Endothelial cell of umbilical vein (primary cell): ENCODE results near the gene TIAM1. TPM values are rescaled to one million over a fixed set of nuclear protein-coding genes. Genes with fewer than 3 reads are reported as not detected.

Experiments
- BruUV-seq: library from RNA; stranded (reverse); fragments of 400-500 nt; replicated peaks from 2 replicates; lab custom pipeline; 2021; lab: Mats Ljungman, UMichigan
- CTCF ChIA-PET: fragments of 300-600, 350-600 bp; sonication (Branson Sonifier 250); formaldehyde crosslinking; loops from one replicate; lab custom pipeline; 2021; ENCODE audit warnings: antibody characterized with exemption, inconsistent platforms; lab: Charles Lee
- POLR2A ChIA-PET: fragments of 300-600, 350-600 bp; sonication (Branson Sonifier 250); formaldehyde crosslinking; loops from one replicate; lab custom pipeline; 2021; ENCODE audit warnings: antibody characterized with exemption, inconsistent platforms; lab: Charles Lee
- DNase-seq: peaks from one replicate; pipeline ENCODE4 v3.0.0-alpha.2; 2011; ENCODE audit warnings: low read depth, low spot score
- FAIRE-seq: peaks from 2 replicates; lab custom pipeline; 2011; peaks lifted over from hg19 to GRCh38; lab: Jason Lieb, UNC
- H2AFZ ChIP-seq: 2 replicates; pipeline ENCODE4 v1.6.0; 2012; ENCODE audit warnings: low read depth, low read length, control low read depth, inconsistent platforms
- H3K27ac ChIP-seq: 2 replicates; pipeline ENCODE4 v1.5.1; 2011; ENCODE audit warnings: low read depth, mild to moderate bottlenecking, control low read depth, low read length, moderate library complexity; ENCODE audit not compliant: insufficient read depth
- H3K27me3 ChIP-seq, 2 experiments: 2 replicates each; pipeline versions ENCODE4 v1.6.0 to v1.6.1; 2011; ENCODE audit warnings: low read length in 2 of 2, mixed read lengths in 1 of 2; ENCODE audit not compliant: control insufficient read depth in 2 of 2, insufficient read depth in 2 of 2
- H3K36me3 ChIP-seq, 2 experiments: 2 replicates in 1 of 2; 3 replicates in 1 of 2; pipeline ENCODE4 v1.5.1; 2011; ENCODE audit warnings: low read length in 2 of 2, mild to moderate bottlenecking in 1 of 2, moderate library complexity in 1 of 2; ENCODE audit not compliant: control insufficient read depth in 2 of 2, insufficient read depth in 2 of 2; ENCODE audit errors: extremely low read depth in 1 of 2
- H3K4me1 ChIP-seq: 3 replicates; pipeline ENCODE4 v1.5.1; 2011; ENCODE audit warnings: mild to moderate bottlenecking, low read length; ENCODE audit not compliant: control insufficient read depth, insufficient read depth; ENCODE audit errors: extremely low read depth
- H3K4me2 ChIP-seq: 2 replicates; pipeline ENCODE4 v1.6.1; 2011; ENCODE audit warnings: low read length, control low read depth, mixed read lengths; ENCODE audit not compliant: insufficient read depth
- H3K4me3 ChIP-seq, 3 experiments: fragments of 200-600 bp in 1 of 3; sonication (generic), shearing (Covaris generic) in 1 of 3; replicated peaks in 1 of 3; 2 replicates each; pipeline ENCODE4 v1.5.1; 2011 to 2016; ENCODE audit warnings: control low read depth in 3 of 3, low read length in 3 of 3, mild to moderate bottlenecking in 2 of 3, inconsistent platforms in 1 of 3, low read depth in 1 of 3, moderate library complexity in 1 of 3; ENCODE audit not compliant: insufficient read depth in 1 of 3
- H3K79me2 ChIP-seq: 2 replicates; pipeline ENCODE4 v1.6.0; 2012; ENCODE audit warnings: low read length, inconsistent platforms; ENCODE audit not compliant: control insufficient read depth, insufficient read depth
- H3K9ac ChIP-seq: replicated peaks from 2 replicates; pipeline ENCODE3; 2011; ENCODE audit warnings: low read length, control low read depth; ENCODE audit not compliant: insufficient read depth; ENCODE audit errors: extremely low read depth
- H3K9me1 ChIP-seq: replicated peaks from 3 replicates; pipeline ENCODE4 v1.6.0; 2011; ENCODE audit warnings: mild to moderate bottlenecking, low read length; ENCODE audit not compliant: control insufficient read depth, insufficient read depth; ENCODE audit errors: extremely low read depth
- H3K9me3 ChIP-seq: replicated peaks from 2 replicates; pipeline ENCODE4 v1.5.1; 2012; ENCODE audit warnings: low read length, inconsistent platforms; ENCODE audit not compliant: control insufficient read depth, insufficient read depth
- H4K20me1 ChIP-seq: replicated peaks from 2 replicates; pipeline ENCODE3; 2011; ENCODE audit warnings: mild to moderate bottlenecking, low read length; ENCODE audit not compliant: control insufficient read depth, insufficient read depth; ENCODE audit errors: extremely low read depth
- EZH2 ChIP-seq: IDR thresholded peaks from 2 replicates; pipeline ENCODE4 v1.6.1; 2012; ENCODE audit warnings: borderline replicate concordance, low read depth, mild to moderate bottlenecking, moderate library complexity, low read length, inconsistent platforms; ENCODE audit not compliant: severe bottlenecking
- FOS ChIP-seq: IDR thresholded peaks from 2 replicates; pipeline ENCODE4 v1.6.1; 2011; ENCODE audit warnings: mild to moderate bottlenecking, low read length, moderate library complexity, borderline replicate concordance; ENCODE audit not compliant: insufficient read depth
- JUN ChIP-seq: IDR thresholded peaks from 2 replicates; pipeline ENCODE4 v1.6.1; 2011; ENCODE audit warnings: borderline replicate concordance, low read depth; ENCODE audit not compliant: insufficient read length, insufficient read depth
- POLR2A ChIP-seq: IDR thresholded peaks from 2 replicates; pipeline ENCODE4 v1.6.1; 2012; ENCODE audit warnings: low read depth, mild to moderate bottlenecking, control low read depth, low read length
- POLR2AphosphoS5 ChIP-seq: IDR thresholded peaks from 2 replicates; pipeline ENCODE4 v1.6.1; 2012; ENCODE audit warnings: low read depth, mild to moderate bottlenecking, control low read depth, low read length, moderate library complexity; ENCODE audit not compliant: insufficient read depth
- dilution Hi-C: fragments of 300-500 bp; cut with MboI; formaldehyde crosslinking; loops from one replicate; pipeline ENCODE4 v1.15.0; 2019; ENCODE audit warnings: low sequenced_read_pairs; ENCODE audit not compliant: extremely low pct_ligation_motif_present
- intact Hi-C: fragments of 100-400 bp; cut with micrococcal nuclease; formaldehyde crosslinking; loops from one replicate; pipeline ENCODE4 v1.10.0; 2022
- polyA plus RNA-seq, 4 experiments: library from polyadenylated mRNA; depleted of rRNA in 3 of 4; stranded (reverse) in 3 of 4; unstranded in 1 of 4; fragments of >200 nt; gene quantifications; 2 replicates each; pipeline versions ENCODE4 v1.2.1 to v1.2.3, GENCODE V29; 2011 to 2012; ENCODE audit warnings: missing spikeins in 1 of 4
- total RNA-seq: library from RNA; stranded (reverse); gene quantifications from 2 replicates; pipeline ENCODE4 v1.2.3, GENCODE V29; 2021
- TF ChIP-seq, protein P1 (sequence below): IDR thresholded peaks from 2 replicates; pipeline ENCODE4 v1.6.1; 2011; ENCODE audit not compliant: insufficient read depth, insufficient read length
- TF ChIP-seq, protein P2 (sequence below), 2 donors: IDR thresholded peaks; 1 replicate in 1 of 2; 2 replicates in 1 of 2; pipeline ENCODE4 v1.5.1; 2011; ENCODE audit warnings: low read length in 2 of 2, mild to moderate bottlenecking in 2 of 2, moderate library complexity in 2 of 2, control low read depth in 1 of 2, inconsistent platforms in 1 of 2, low read depth in 1 of 2; ENCODE audit not compliant: insufficient read depth in 1 of 2; ENCODE audit errors: extremely low read depth in 1 of 2

The TIAM1 gene
- total and polyA plus RNA-seq, 2 donors (not counting 3 experiments of a cell fraction or from before 2014, with no cell fraction given): 0.21 to 0.86 TPM

DNA sequence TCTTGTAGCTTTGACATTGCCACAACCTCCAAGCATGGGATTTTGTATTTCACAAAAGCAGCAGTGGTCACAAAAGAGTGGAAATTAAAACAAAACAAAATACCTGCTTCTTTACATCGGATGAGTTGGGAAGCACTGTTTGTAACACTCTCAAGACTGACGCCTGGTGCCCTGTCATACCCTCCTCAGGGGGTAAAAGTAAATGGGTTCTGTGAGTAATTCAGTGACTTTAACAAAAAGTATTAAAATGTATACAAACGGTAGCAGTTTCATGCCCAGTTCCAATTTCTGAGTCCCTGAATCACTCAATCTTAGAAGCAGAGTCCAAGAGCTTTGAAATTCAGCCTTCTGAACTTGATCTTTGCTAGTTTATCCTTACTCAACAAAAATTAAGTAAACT lies 152.5 kb downstream of the TIAM1 start:
- BruUV-seq: no TSS peak
- H3K4me3 ChIP-seq: no peak overlapping the region
- H3K79me2 ChIP-seq: no peaks in the 10 kb centered on the region
- no peak overlapping the region for H3K27ac ChIP-seq
- TF ChIP-seq, protein P1, sequence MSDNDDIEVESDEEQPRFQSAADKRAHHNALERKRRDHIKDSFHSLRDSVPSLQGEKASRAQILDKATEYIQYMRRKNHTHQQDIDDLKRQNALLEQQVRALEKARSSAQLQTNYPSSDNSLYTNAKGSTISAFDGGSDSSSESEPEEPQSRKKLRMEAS: no peak
- TF ChIP-seq, protein P2, sequence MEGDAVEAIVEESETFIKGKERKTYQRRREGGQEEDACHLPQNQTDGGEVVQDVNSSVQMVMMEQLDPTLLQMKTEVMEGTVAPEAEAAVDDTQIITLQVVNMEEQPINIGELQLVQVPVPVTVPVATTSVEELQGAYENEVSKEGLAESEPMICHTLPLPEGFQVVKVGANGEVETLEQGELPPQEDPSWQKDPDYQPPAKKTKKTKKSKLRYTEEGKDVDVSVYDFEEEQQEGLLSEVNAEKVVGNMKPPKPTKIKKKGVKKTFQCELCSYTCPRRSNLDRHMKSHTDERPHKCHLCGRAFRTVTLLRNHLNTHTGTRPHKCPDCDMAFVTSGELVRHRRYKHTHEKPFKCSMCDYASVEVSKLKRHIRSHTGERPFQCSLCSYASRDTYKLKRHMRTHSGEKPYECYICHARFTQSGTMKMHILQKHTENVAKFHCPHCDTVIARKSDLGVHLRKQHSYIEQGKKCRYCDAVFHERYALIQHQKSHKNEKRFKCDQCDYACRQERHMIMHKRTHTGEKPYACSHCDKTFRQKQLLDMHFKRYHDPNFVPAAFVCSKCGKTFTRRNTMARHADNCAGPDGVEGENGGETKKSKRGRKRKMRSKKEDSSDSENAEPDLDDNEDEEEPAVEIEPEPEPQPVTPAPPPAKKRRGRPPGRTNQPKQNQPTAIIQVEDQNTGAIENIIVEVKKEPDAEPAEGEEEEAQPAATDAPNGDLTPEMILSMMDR (IDR thresholded peaks at IDR 0.05; ENCODE audit: extremely low read depth in 1 of 2, insufficient read depth in 1 of 2, low read depth in 1 of 2, low read length in 2 of 2): no peak
- TF ChIP-seq POLR2AphosphoS5 (no peak), FOS (no peak), EZH2 (no peak), JUN (no peak), POLR2A (no peak)
- H3K4me1 ChIP-seq: no peaks in the 10 kb centered on the region
- no peak for DNase-seq
- no peak overlapping the region for H2AFZ ChIP-seq
- intact Hi-C loops: no loop called here
- H3K9ac ChIP-seq: no peak overlapping the region
- H3K27me3 ChIP-seq: no peaks in the 10 kb centered on the region
- no peaks in the 10 kb centered on the region for H3K9me1 ChIP-seq
- POLR2A ChIA-PET: interaction anchor here (0.7 kb wide), 1 partner anchor 380 kb away, joined by 5 read pairs; no protein-coding TSS in a partner anchor
- no peaks in the 10 kb centered on the region for H3K36me3 ChIP-seq
- H4K20me1 ChIP-seq: no peaks in the 10 kb centered on the region
- no peak for FAIRE-seq
- H3K9me3 ChIP-seq: no peaks in the 10 kb centered on the region
- H3K4me2 ChIP-seq: no peak overlapping the region
- dilution Hi-C loops: no loop called here
- CTCF ChIA-PET: no interaction called here
